SK-MEL-5 (cell line): Measurements from ENCODE around the gene CNPY1. TPM values are rescaled to one million over a fixed set of nuclear protein-coding genes. Genes with fewer than 3 reads are reported as not detected.
"Not testable (repeated sequence)": the region's sequence is repeated elsewhere in the genome, so short reads cannot be mapped to it uniquely, and the experiment has no call there.

Experiments
- DNase-seq: peaks from one replicate; pipeline ENCODE4 v3.0.0-alpha.2; 2016; ENCODE audit warnings: low read depth, low spot score
- in situ Hi-C: cut with HindIII; loops from 2 replicates; pipeline ENCODE4 v1.10.0; 2016; ENCODE audit warnings: low sequenced_read_pairs, high pct_unique_total_duplicates, low pct_unique_long_range_greater_than_20kb
- polyA plus RNA-seq, 2 experiments: library from polyadenylated mRNA; depleted of rRNA; stranded (reverse); fragments of >200 nt; gene quantifications; 2 replicates each; pipeline ENCODE4 v1.2.3, GENCODE V29; 2015
- total RNA-seq: library from RNA; depleted of rRNA; stranded (reverse); fragments of >200 nt; shearing (Covaris generic); gene quantifications from 2 replicates; pipeline ENCODE4 v1.2.3, GENCODE V29; 2014; rRNA removed

The CNPY1 gene
- not detected in 2 replicates for total RNA-seq
- not detected in 2 replicates for polyA plus RNA-seq (2015; cell fraction: cytosol; rRNA removed)
- not detected in 2 replicates for polyA plus RNA-seq (2015; cell fraction: nucleus; rRNA removed)

DNA sequence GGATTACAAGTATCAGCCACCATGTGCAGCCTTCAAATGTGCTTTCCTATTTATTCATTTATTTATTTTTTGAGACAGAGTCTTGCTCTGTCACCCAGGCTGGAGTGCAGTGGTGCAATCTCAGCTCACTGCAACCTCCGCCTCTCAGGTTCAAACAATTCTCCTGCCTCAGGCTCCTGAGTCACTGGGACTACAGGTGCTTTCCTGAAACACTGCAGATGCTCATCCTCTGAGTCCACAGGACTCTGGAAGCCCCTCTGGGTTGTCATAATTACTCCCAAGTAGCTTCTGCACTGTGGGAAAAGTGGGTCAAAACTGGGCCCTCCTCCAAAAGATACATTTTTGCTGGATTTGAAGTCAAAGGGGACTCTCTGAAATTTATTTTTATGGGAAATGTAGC is at the start of gene CNPY1:
Gene CNPY1 (minus strand): TSS at position 111 of the 400 bp plus-strand sequence. CDS start 630 bp downstream, outside the sequence.
- in situ Hi-C loops, DNase-seq: not testable (repeated sequence)

DNA sequence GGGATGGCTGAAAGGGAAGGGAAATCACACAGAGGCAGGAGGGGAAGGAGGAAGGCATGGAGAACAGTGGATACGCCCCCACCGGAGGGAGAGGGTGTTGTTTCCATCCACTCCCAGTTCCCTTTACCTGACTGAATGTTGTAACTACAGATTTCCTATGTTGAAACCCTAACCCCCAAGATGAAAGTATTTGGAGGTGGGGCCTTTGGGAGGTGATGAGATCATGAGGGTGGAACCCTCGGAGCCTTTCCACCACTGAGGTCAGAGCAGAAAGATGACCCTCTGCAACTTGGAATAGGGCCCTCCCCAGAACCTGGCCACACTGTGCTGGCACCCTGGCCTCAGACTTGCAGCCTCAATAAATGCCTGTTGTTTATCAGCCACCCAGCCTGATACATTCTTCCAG is 48.6 kb upstream of the CNPY1 start:
- in situ Hi-C loops: no loop called here
- no peak for DNase-seq

DNA sequence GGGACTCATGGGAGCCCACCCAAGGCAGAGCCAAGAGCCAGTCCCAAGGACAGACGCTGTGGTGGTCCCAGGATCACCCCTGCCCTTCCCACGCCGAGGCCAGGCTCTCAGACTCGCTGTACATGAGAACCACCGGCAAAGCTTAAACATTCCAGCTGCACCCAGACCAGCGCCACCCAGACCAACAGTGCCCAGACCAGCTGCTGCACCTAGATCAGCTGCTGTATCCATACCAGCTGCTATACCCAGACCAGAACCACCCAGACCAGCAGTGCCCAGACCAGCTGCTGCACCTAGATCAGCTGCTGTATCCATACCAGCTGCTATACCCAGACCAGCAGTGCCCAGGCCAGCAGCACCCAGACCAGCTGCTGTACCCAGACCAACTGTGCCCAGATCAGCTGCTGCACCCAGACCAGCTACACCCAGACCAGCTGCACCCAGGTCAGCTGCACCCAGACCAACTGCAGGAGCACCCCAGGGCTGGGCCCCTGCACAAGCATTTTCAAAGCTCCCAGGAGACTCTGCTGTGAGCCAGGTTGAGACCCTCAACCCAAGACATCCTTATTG is 47.9 kb upstream of the CNPY1 start:
- in situ Hi-C loops: no loop called here
- DNase-seq: no peak

DNA sequence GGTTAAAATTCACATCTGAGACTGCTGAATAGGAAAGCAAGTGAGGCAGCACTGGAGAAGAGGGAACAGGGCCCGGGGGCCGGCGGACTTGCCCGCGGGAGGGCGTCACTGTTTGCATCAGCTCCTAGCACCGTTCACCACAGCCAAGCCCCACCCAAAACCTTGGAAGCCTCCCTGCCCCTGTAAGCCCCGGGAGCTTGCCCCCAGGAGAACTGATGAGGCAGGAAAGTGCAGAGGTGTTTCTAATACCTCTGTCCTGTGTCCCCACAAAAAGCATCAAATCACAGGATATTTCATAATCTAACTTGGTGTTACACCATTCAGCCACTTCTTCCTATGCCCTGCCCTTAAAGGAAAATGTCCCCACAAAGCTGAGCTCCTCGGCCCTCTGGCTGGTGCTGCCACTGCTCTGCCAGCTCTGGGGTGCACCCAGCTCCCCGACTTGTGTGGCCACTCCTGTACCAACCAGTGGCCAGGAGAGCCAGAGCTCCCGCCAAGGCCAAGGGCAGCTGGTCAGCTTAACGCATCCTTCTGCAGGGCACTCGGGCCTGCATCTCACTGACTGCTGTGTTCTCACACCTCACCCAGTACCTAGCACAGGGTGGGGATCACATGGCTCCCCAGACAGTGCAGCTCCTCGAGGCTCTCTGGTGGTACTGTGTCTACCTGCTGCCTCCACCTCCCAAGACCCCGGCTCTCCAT is 47.3 kb upstream of the CNPY1 start:
- in situ Hi-C loops: no loop called here

DNA sequence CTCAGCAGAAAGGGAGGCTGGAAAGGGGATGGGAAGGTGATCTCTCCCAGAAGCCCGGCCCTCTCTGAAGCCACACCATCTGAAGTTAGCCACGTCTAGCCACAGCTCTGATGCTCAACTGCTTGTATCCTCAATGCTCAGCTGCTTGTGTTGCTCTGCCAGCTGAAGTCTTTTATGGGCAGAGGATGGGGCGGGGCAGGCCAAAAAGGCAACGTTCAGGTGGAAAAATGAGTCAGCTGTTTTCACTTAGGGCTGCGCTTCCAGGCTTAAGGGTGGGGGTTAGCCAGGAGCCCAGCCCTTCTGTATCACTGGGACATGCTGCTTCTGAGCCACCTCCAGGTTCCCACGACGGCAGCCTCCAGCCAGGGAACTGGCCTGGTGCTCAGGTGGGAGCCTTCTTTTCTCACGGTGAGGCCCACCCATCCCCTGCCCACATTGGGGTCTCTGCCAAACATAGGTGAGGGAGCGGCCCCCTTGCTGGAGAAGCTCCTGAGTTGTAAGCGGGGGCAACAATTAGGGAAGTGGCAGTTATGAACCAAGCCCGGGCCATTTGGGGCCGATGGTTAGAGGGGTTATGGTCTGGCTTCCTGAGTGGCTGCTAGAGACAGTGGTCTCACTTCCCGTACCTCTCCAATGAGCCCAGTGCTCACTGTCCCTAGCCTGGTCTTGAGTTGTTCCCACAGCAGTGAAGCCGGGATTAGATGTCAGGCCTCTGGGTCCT is 44.9 kb upstream of the CNPY1 start:
- DNase-seq: no peak
- in situ Hi-C loops: no loop called here

More for the DNA sequence above, 47.3 kb upstream of the CNPY1 start:
- DNase-seq: no peak

DNA sequence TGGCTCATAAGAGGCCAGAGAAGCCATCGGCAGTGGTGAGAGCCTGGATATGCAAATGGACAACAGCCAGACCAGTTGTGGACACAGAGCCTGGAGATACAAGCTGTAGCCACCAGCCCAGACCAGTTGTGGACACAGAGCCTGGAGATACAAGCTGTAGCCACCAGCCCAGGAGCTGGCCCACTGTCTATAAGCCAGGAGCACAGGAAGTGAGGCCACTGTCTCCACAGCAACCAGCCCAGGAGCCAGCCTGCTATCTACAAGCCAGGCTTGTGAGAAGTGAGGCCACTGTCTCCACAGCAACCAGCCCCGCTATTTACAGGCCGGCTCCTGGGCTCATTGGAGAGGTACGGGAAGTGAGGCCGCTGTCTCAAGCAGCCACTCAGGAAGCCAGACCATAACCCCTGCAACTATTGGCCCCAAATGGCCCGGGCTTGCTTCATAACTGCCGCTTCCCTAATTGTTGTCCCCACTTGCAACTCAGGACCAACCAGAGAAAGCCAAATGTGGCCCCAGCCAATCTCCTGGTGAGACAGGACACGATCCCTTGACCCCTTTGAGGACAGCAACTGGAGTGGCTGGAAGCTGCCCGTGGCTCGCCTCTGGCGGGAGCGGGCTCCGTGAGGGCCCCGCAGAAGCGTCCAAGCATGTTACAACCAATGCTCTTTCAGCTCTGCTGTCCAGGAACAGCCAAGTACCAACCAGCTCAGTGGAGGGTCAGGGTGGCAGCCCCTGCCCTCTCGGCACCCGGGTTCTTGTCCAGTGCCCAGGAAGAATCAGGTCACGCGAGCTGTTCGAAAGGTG is 44.1 kb upstream of the CNPY1 start:
- in situ Hi-C loops: no loop called here
- DNase-seq: no peak

DNA sequence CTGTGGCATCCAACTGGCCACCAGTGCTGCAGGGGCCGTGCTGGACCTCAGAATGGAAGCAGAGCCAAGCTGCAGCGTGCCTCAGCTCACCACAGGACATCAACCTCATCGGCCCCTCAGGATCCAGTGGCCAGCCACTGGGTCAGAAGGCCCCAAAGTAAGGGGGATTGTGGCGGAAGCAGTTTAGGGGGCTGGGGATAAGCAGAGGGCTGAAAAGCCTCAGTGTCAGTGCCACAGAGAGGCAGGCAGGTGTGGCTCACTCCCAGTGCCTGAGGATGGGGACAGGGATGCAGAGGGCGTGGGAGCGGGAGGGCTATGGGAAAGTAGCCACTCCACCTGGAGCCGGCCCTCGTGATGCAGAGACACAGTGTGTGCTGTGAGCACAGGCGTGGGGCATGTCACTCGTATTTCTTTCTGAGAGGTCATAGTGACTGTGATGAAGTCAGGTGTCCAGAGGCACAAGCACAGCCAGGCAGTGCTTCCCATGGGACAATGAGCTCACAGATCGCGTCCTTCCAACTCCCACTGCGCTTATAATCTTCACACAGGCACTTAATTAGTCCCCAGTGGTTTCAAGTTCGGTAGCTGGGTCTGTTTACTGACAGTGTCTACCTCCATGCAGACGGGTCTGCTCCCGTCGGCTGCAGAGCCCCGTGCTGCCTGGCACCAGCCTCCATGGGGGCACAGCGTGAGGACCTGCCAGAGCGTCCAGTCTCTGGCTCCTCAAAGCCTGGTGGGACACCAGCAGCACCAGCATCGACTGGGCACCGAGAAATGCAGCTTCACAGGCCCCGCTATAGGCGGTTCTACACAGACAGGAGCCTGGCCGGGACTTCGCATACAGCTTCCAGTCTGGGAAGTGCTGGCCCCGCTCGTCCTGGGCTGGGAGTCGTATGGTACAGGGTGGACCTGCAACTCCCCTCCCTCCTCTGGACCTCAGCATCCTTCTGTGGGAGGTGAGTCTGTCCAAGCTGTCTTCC is 42.9 kb upstream of the CNPY1 start:
- in situ Hi-C loops: no loop called here
- DNase-seq: no peak

DNA sequence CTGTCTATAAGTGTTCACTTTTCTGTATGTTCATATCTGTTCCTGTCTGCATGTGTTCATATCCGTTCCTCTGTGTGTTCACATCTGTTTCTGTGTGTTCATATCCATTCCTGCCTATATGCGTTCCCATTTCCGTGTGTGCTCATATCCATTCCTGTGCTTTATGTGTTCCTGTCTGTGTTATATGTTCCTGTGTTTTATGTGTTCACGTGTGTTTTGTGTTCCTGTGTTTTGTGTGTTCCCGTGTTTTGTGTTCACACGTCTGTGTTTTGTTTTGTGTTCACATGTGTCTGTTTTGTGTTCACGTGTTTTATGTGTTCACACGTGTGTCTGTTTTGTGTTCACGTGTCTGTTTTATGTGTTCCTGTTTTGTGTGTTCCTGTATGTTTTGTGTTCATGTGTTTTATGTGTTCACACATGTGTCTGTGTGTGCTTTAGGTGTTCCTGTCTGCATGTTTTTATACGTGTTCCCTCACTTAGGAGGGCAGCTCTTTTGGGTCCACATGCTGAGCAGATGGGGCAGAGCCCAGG is 42.2 kb upstream of the CNPY1 start:
- DNase-seq: no peak
- in situ Hi-C loops: no loop called here

DNA sequence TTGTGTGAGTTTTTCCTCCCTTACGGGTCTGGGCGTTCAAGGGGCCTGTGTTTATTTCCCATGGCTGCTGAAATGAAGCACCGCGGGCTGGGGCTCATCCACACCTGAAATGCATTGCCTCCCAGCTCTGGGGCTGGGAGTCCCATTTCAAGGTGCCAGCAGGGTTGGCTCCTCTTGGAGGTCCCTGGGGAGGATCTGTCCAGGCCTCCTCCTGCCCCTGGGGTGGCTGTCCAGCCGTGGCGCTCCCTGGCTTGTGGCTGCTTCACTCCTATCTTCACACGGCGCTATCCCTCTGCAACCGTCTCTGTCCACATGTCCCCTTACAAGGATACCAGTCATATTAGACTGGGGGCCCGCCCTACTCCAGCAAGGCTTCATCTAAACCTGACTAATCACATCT is 41.1 kb upstream of the CNPY1 start:
- in situ Hi-C loops: no loop called here

DNA sequence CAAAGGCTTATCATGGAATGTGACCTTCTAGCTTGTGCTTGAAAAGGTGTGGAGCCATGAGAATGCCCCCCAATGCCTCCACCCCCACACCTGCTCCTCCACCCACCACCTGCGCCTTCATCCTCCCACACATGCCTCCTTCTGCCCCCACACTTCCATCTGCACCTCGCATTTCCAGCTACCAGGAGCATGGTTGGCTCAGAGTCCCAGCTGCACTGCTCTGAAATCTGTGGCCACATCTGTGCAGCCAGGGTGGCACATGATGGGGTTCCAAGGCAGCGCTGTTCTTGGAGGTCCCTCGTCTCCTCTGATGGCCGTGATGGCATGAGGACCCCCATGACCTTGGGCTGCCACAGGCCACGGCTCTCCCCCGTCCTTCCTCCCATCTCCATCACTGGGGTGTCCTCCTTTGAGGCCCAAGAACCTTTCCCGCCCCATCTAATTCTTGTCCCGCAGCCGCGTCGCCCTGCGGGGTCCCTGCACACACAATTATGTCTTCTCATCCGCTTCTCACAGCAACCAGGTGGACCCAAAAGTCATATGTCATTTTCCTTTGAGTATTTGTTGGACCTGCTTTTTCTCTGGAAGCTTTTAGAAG is 40.6 kb upstream of the CNPY1 start:
- in situ Hi-C loops: no loop called here
- DNase-seq: no peak

More for the DNA sequence above, 41.1 kb upstream of the CNPY1 start:
- no peak for DNase-seq

DNA sequence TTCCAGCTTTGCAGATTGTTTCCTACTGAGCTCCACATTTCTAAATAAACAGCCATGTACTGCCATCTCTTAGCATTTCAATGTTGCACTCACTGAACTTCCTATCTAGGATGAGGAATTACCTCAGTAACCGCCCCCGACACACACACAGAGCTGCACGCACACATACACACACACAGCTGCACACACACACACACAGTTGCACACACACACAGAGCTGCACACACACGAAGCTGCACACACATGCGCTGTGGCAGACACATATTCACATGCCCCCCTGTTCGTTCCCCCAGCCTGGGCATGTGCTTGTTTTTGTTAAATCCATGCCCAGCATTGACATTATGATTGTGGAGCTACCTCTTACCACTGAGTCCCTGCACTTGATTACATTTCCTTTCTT is 39.6 kb upstream of the CNPY1 start:
- in situ Hi-C loops: no loop called here
- no peak for DNase-seq

DNA sequence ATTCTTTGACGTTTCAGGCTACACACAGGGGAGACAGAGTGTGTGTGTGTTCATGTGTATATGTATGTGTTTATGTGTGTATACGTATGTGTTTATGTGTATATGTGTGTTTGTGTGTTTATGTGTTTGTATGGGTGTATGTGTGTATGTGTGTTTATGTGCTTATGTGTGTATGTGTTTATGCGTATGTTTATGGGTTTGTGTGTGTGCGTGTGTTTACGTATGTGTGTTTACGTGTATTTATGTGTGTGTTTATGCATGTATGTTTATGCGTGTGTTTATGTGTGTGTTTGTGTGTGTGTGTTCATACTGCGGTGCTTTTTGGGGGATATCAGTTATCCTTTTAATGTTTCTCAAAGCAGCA is 39.2 kb upstream of the CNPY1 start:
- no peak for DNase-seq
- in situ Hi-C loops: no loop called here

DNA sequence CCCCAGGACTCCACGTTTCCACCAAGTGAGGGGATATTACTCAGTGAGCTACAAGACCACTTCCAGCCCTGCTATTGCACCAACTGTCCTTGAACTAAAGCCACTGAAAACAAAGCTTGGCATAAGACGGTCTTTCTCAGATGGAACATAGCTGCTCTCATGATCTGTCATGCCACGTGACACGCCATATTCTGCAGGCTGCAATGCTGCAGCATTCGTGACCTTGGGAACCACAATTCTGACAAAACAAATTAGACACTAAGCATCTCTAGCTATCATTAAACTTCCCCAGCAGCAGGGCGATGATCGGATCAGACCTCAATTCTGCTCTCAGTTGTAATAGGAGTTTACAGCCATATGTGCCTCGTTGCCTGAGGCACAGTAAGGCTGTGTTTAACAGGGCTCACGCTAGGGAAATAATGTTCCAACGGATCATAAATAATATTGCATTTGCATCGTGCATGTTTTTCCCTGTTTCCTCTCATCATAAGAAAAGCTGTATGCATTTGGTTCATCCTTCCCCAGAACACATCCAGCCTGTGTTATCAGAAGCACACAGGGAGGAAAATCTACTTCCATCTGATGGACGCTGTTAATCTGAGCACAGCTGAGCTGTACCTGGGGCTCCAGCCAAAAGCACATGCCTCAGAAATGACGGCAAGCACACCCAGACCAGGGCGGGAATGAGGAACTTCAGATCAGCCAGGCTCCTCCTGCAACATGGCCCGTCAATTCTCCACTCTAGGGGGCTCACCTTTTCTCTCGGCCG is 38.6 kb upstream of the CNPY1 start:
- in situ Hi-C loops: no loop called here
- no peak for DNase-seq

DNA sequence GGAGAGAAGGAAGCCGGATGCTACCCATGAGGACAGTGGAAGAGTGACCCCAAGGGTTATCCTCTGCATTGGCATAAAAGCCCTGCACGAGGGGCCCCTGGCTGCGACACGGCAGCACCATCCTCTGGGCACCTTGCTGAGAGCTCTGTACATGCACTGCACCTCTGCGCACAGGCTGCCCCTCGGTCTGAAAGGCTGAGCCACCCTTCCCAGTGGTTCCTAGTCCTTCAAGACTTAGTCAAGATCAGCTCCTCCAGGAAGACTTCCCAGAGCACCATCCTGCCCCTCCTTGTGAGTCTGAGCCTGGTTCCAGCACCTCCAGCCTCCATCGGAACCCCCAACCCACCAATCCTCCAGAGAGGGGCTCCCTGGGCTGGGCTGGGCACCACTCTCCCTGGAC is 37.9 kb upstream of the CNPY1 start:
- in situ Hi-C loops: no loop called here
- DNase-seq: no peak

DNA sequence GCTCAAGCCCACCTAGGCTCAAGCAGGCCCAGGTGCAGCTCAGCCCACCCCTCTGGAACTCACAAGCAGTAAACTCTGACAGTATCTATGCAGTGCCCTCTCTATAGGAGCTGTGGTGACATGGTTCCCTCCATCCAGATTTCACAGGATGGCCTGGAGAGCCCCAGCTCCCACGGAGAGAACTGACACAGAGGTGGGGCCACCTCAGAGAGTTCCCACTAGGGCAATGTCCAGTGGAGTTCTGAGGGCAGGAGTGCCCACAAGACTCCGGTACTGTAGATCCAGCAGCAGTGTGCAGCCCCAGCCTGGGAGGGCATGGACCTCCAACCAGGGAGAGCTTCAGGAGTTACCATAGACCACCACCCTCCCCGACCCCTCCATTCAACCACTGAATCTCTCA is 37.3 kb upstream of the CNPY1 start:
- in situ Hi-C loops: no loop called here
- DNase-seq: no peak

DNA sequence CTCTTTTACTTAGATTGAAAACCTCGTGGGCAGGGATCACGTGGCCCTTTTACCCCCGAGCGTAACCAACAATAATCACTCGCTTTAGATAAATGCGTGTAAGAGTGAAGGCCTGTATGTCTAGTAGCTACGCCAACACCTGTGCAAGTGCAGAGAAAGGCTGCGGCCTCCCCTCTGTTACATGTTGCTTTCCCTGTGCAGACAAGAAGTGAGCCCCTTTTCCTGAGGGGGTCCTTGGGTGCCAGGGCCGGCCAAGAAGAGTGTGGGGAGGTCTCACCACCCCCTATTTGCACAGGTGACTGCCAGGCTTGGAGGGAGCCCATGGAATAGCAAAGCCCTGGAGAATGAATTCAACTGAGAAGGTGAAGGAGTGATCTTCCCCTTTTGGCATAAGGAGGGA is 35.6 kb upstream of the CNPY1 start:
- no peak for DNase-seq
- in situ Hi-C loops: no loop called here
